ENCODE measurements around the gene NOS1AP.

NOS1AP gene

GRCh38 chr1:162222014-162222413 is 152.5 kb downstream of the NOS1AP start:
- no peak for TF ChIP-seq TAF1 (IDR thresholded peaks at IDR 0.05; ENCODE audit: borderline replicate concordance, insufficient read depth, low read length)
- no peak for TF ChIP-seq FOXP2 (optimal IDR thresholded peaks at IDR 0.05; ENCODE audit: borderline replicate concordance, extremely low read depth, extremely low read length, insufficient read depth)
- TF ChIP-seq POLR2AphosphoS5 (IDR thresholded peaks at IDR 0.05; ENCODE audit: low read depth, low read length): no peak
- TF ChIP-seq SIN3A (IDR thresholded peaks at IDR 0.05; ENCODE audit: borderline replicate concordance, insufficient read depth, low read length): no peak
- TF ChIP-seq REST (IDR thresholded peaks at IDR 0.05; ENCODE audit: insufficient read depth in 1 of 2, low read depth in 2 of 2, low read length in 2 of 2): no peak

- TF ChIP-seq TAF1 (IDR thresholded peaks at IDR 0.05; ENCODE audit: borderline replicate concordance, insufficient read depth, low read length): no peak
- no peak for TF ChIP-seq SIN3A (IDR thresholded peaks at IDR 0.05; ENCODE audit: borderline replicate concordance, insufficient read depth, low read length)
- no peak for TF ChIP-seq FOXP2 (optimal IDR thresholded peaks at IDR 0.05; ENCODE audit: borderline replicate concordance, extremely low read depth, extremely low read length, insufficient read depth)
- TF ChIP-seq POLR2AphosphoS5 (IDR thresholded peaks at IDR 0.05; ENCODE audit: low read depth, low read length): no peak
- no peak for TF ChIP-seq REST (IDR thresholded peaks at IDR 0.05; ENCODE audit: insufficient read depth in 1 of 2, low read depth in 2 of 2, low read length in 2 of 2)
Measured at GRCh38 chr1:162222730-162223129, 153.2 kb downstream of the NOS1AP start.

- TF ChIP-seq TAF1 (IDR thresholded peaks at IDR 0.05; ENCODE audit: borderline replicate concordance, insufficient read depth, low read length): no peak
- TF ChIP-seq POLR2AphosphoS5 (IDR thresholded peaks at IDR 0.05; ENCODE audit: low read depth, low read length): no peak
- no peak for TF ChIP-seq SIN3A (IDR thresholded peaks at IDR 0.05; ENCODE audit: borderline replicate concordance, insufficient read depth, low read length)
- no peak for TF ChIP-seq FOXP2 (optimal IDR thresholded peaks at IDR 0.05; ENCODE audit: borderline replicate concordance, extremely low read depth, extremely low read length, insufficient read depth)
- no peak for TF ChIP-seq REST (IDR thresholded peaks at IDR 0.05; ENCODE audit: insufficient read depth in 1 of 2, low read depth in 2 of 2, low read length in 2 of 2)
Measured at GRCh38 chr1:162223488-162223887, 154.0 kb downstream of the NOS1AP start.

- TF ChIP-seq REST (IDR thresholded peaks at IDR 0.05; ENCODE audit: insufficient read depth in 1 of 2, low read depth in 2 of 2, low read length in 2 of 2) (no peak), FOXP2 (optimal IDR thresholded peaks at IDR 0.05; ENCODE audit: borderline replicate concordance, extremely low read depth, extremely low read length, insufficient read depth) (no peak), POLR2AphosphoS5 (IDR thresholded peaks at IDR 0.05; ENCODE audit: low read depth, low read length) (no peak), SIN3A (IDR thresholded peaks at IDR 0.05; ENCODE audit: borderline replicate concordance, insufficient read depth, low read length) (no peak), TAF1 (IDR thresholded peaks at IDR 0.05; ENCODE audit: borderline replicate concordance, insufficient read depth, low read length) (no peak)
Measured at GRCh38 chr1:162224267-162224666, 154.8 kb downstream of the NOS1AP start.

- no peak for TF ChIP-seq SIN3A (IDR thresholded peaks at IDR 0.05; ENCODE audit: borderline replicate concordance, insufficient read depth, low read length)
- TF ChIP-seq POLR2AphosphoS5 (IDR thresholded peaks at IDR 0.05; ENCODE audit: low read depth, low read length): no peak
- no peak for TF ChIP-seq REST (IDR thresholded peaks at IDR 0.05; ENCODE audit: insufficient read depth in 1 of 2, low read depth in 2 of 2, low read length in 2 of 2)
- TF ChIP-seq TAF1 (IDR thresholded peaks at IDR 0.05; ENCODE audit: borderline replicate concordance, insufficient read depth, low read length): no peak
- no peak for TF ChIP-seq FOXP2 (optimal IDR thresholded peaks at IDR 0.05; ENCODE audit: borderline replicate concordance, extremely low read depth, extremely low read length, insufficient read depth)
Measured at GRCh38 chr1:162228586-162228985, 159.1 kb downstream of the NOS1AP start.

All from PFSK-1 (cell line).